ENCODE data around the gene GPR83. TPM values are rescaled to one million over a fixed set of nuclear protein-coding genes. Genes with fewer than 3 reads are reported as not detected.
A peak's percentile ranks its signal among the peaks of the same experiment; 100 is the strongest.

The GPR83 gene
- total RNA-seq, 1 experiment from 2014 or later, result not detected

GRCh38 chr11:94449029-94449428 is 47.8 kb upstream of the GPR83 start:
- Histone ChIP-seq H3K4me1 (replicated peaks; ENCODE audit: insufficient read depth) (peaks cover 21% of the 10 kb centered on the region), H3K4me3 (no peak overlapping the region), H2AFZ (no peak overlapping the region), H3K9me2 (ENCODE audit: insufficient read depth) (no peaks in the 10 kb centered on the region), H4K20me1 (ENCODE audit: insufficient read depth) (no peaks in the 10 kb centered on the region), H3K27me3 (ENCODE audit: insufficient read depth, low read depth) (no peaks in the 10 kb centered on the region), H3F3A (ENCODE audit: insufficient read depth, low read depth) (peaks cover 5% of the 10 kb centered on the region; the same call in 1 of the 2 replicates), H3K27ac (peak overlapping the region; percentile 37), H3K9me3 (ENCODE audit: insufficient read depth, low read depth) (no peaks in the 10 kb centered on the region), H3K79me2 (ENCODE audit: low read depth) (no peaks in the 10 kb centered on the region), H3K36me3 (ENCODE audit: low read depth) (peaks cover 14% of the 10 kb centered on the region; the same call in 1 of the 2 replicates), H3K4me2 (0 out of 2 replicates have a peak overlapping the region, but pooled peaks have one; percentile 18)
- POLR2A ChIA-PET (ENCODE audit: unreplicated experiment), result no interaction called here
- CTCF ChIA-PET, result interaction anchor here (0.6 kb wide), 1 partner anchor 797 kb away, joined by 4 read pairs; no protein-coding TSS in a partner anchor
- intact Hi-C loops (cut with micrococcal nuclease; ENCODE audit: unreplicated experiment), result no loop called here
- DNase-seq, result no peak
- BruUV-seq (replicated peaks), result no TSS peak
- no peak for TF ChIP-seq CTCF (conservative IDR thresholded peaks at IDR 0.05)

- Histone ChIP-seq H3F3A (ENCODE audit: insufficient read depth, low read depth) (peaks cover 5% of the 10 kb centered on the region; the same call in 1 of the 2 replicates), H3K4me3 (no peak overlapping the region), H4K20me1 (ENCODE audit: insufficient read depth) (no peaks in the 10 kb centered on the region), H3K4me2 (no peak overlapping the region), H2AFZ (no peak overlapping the region), H3K9me2 (ENCODE audit: insufficient read depth) (no peaks in the 10 kb centered on the region), H3K27ac (no peak overlapping the region), H3K36me3 (ENCODE audit: low read depth) (peaks cover 10% of the 10 kb centered on the region; the same call in 1 of the 2 replicates), H3K79me2 (ENCODE audit: low read depth) (no peaks in the 10 kb centered on the region), H3K27me3 (ENCODE audit: insufficient read depth, low read depth) (no peaks in the 10 kb centered on the region), H3K9me3 (ENCODE audit: insufficient read depth, low read depth) (no peaks in the 10 kb centered on the region), H3K4me1 (replicated peaks; ENCODE audit: insufficient read depth) (peaks cover 21% of the 10 kb centered on the region)
- POLR2A ChIA-PET (ENCODE audit: unreplicated experiment), result no interaction called here
- no TSS peak for BruUV-seq (replicated peaks)
- CTCF ChIA-PET, result no interaction called here
- intact Hi-C loops (cut with micrococcal nuclease; ENCODE audit: unreplicated experiment), result no loop called here
- TF ChIP-seq CTCF (conservative IDR thresholded peaks at IDR 0.05) (no peak), EZH2 (IDR thresholded peaks at IDR 0.05; ENCODE audit: low read depth) (no peak)
- DNase-seq, result no peak
Measured at GRCh38 chr11:94447149-94447548, 45.9 kb upstream of the GPR83 start.

GRCh38 chr11:94445641-94446040 is 44.4 kb upstream of the GPR83 start:
- POLR2A ChIA-PET (ENCODE audit: unreplicated experiment), result no interaction called here
- no peaks in the 10 kb centered on the region for H3K79me2 ChIP-seq (ENCODE audit: low read depth)
- no peaks in the 10 kb centered on the region for H3K9me2 ChIP-seq (ENCODE audit: insufficient read depth)
- TF ChIP-seq EZH2 (IDR thresholded peaks at IDR 0.05; ENCODE audit: low read depth), result no peak
- no peak for TF ChIP-seq CTCF (conservative IDR thresholded peaks at IDR 0.05)
- H3K4me2 ChIP-seq, result no peak overlapping the region
- no peak overlapping the region for H3K27ac ChIP-seq
- H3K27me3 ChIP-seq (ENCODE audit: insufficient read depth, low read depth), result no peaks in the 10 kb centered on the region
- H3K9me3 ChIP-seq (ENCODE audit: insufficient read depth, low read depth), result no peaks in the 10 kb centered on the region
- H3K4me1 ChIP-seq (replicated peaks; ENCODE audit: insufficient read depth), result peaks cover 19% of the 10 kb centered on the region
- CTCF ChIA-PET, result no interaction called here
- no peak for DNase-seq
- intact Hi-C loops (cut with micrococcal nuclease; ENCODE audit: unreplicated experiment), result no loop called here
- BruUV-seq (replicated peaks), result no TSS peak
- H4K20me1 ChIP-seq (ENCODE audit: insufficient read depth), result no peaks in the 10 kb centered on the region
- H3K36me3 ChIP-seq (ENCODE audit: low read depth), result peaks cover 16% of the 10 kb centered on the region; the same call in 1 of the 2 replicates
- H3K4me3 ChIP-seq, result no peak overlapping the region
- H2AFZ ChIP-seq, result no peak overlapping the region
- H3F3A ChIP-seq (ENCODE audit: insufficient read depth, low read depth), result peaks cover 5% of the 10 kb centered on the region; the same call in 1 of the 2 replicates

Data from PC-9 (cell line).